Epidermal melanocyte (primary cell): ENCODE results near the gene ADCY1.

Experiments
- DNase-seq: peaks from one replicate; pipeline ENCODE4 v3.0.0; 2011; ENCODE audit warnings: low spot score; ENCODE audit not compliant: insufficient read length

Gene ADCY1

DNA sequence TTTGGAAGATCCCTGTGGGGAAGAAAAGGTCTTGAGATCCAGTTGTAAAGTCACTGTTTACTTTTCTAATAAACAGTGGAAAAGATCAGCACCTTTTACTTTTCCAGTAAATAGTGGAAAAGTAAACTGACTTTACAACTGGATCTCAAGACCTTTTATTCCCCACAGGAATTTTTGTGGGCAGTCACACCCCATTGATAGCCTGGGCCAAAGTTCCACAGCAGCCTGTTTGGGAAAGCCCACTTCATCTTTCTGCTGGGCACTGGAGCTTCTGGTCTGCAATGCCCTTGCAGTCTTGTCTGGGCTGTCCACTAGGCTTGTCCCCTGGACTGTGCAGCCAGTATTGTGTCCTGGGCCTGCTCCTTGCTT, 50.2 kb downstream of the ADCY1 start:
- no peak for DNase-seq

DNA sequence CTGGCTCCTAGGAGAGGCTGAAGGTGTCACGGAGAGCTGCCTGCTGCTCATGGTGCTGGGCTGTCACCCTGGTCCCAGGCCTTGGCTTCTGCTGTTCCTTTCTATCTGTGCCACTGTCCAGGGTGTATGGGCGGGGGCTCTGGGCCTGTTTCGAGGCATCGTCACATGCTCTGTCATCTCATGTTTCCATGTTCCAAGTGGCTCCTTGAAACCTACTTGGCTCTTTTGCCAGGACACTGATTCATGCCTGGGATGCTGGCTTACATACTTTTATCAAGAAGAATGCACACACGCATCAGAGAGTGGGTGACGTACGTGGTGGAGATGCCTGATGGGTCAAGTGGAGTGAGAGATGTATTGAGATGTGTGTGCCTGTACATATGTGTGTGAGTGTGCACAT, 50.9 kb downstream of the ADCY1 start:
- no peak for DNase-seq

DNA sequence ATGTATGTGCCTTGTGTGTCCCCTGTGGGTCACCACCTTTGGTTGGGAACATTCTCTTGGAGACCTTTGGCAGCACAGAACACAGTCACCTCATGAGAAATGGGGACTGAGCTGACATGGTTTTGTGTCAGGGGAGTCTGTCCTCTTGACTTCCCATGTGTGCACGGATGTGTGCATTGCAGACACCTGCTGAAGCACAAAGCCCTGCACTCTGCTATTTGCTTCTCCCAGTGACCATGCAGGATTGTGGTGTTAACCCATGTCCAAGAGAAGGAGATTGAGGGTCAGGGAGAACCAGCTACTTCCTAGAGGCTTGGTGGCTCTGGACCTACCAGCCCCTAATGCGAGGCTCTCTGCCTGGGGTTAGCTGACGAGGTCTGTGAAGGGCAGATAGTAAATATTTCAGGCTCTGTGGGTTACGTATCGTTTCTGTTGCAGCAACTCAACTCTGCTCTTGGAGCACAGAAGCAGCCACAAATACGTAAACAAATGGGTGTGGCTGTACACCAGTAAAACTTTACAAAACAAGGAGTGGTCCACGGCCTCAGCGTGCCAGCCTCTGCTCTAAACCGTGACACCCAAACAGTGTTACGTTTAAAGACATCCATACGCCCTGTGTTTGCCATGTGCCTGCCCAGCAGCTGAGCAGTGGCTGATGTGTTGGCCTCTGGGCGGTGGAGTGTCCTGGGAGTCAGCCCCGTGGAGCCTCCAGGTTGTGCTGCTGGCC, 51.7 kb downstream of the ADCY1 start:
- no peak for DNase-seq

DNA sequence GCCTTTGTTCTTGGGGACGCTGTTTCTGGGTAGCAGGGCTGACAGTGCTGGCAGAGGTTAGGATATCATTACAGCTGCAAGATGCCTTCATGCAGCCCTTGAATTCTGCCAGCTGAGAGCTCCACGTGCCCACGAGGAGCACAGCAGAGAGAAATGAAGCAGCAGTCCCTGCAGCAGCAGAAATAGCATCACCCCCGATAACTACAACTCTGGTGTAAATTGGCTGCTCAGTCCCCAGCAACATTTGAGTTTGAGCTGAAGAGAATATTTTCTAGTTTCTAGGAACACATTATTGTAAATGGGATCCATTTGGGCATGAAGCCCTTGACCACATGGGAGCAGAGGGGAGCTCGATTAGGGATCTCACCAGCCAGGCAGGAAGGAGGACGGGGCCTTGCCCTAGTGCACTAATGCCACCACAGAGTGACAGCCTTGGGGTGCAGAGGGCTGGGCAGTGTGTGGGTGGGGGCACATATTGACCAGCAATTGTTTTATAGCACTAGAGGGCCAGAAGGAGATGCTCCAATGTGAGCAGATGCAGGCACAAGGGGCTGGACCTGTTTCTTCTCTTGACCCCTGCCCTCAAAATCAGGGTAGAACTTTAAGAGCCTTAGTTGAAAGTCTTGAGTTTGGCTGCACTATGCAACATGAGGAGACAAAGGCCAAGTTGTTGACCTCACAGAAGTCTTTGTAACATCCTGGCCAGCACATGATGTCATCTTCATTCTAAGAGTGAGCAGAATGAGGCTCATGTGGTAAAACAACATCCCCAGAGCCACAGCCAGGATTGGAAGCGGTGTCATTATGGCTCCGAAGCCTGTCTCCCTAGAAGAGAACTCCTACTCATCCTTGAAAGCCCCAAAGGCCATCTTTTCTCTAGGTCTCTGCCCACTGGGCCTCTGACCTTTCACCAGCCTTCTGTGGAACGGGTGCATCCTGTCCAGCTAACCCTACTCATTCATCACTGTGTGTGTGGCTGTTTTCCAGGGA, 52.6 kb downstream of the ADCY1 start:
- no peak for DNase-seq

DNA sequence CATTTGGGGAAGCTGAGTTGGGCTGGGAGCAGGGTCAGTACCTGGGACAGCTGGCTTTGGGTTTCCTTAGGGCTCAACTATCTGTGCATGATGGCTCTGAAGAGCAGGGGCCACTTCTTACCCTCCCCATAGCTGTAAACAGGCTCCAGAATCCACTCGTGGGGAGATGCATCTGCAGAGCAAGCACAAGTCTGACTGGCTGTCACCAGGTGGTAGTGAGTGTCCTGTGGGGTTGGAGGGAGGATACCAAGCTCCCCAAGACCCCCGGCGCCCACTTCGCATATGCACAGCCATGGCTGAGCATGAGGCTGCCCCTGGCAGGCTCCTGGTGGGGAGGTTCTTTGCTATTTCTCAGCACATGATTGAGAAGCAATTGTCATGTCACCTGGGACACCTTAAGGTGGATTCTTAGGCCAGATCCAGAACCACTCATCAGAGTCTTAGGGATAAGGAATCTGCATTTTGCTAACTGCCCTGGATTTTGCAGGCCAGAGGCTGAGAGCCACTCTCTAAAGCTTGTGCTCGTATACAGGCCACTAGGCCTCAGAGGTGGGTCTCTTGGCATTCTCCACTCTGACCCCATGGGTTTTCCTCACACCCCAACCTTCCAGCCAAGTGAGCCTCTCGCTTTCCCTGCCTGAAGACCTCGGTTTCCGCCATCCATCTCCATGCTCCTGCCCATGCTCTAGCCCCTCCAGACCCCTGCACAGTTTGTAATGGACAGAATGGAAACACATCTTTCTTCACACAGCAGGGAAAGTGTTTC, 53.7 kb downstream of the ADCY1 start:
- no peak for DNase-seq

DNA sequence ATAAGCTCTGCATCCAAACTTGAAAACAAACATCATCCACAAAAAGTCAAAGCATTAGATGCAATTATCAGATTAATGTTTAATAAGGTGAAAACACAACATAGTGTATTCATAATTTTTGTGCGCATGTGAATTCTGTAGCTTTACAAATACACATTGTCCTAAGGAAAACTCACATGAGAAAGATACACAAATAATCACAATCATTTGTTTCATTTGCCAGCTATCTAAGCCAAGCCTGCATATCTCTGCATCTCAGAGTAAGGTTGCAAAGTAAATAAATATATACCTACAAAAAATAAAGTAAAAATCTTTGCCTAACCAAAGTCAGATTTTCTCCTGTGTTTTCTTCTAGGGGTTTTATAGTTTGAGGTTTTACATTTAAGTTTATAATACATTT, 57.4 kb downstream of the ADCY1 start:
- no peak for DNase-seq

DNA sequence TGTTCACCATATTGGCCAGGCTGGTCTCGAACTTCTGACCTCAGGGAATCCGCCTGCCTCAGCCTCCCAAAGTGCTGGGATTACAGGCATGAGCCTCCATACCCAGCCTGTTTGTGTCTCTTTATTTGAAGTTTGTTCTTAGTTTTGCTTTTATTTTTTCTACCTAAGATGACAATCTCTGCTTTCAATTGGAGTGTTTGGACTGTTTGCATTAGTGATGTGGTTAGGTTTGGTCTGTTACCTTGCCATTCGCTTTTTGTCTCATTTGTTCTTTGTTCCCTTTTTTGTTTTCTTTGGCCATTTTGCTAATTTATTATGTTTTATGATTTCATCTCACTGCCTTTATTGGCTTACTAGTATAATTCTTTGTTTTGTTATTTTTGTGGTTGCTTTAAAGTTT, 62.6 kb downstream of the ADCY1 start:
- no peak for DNase-seq

DNA sequence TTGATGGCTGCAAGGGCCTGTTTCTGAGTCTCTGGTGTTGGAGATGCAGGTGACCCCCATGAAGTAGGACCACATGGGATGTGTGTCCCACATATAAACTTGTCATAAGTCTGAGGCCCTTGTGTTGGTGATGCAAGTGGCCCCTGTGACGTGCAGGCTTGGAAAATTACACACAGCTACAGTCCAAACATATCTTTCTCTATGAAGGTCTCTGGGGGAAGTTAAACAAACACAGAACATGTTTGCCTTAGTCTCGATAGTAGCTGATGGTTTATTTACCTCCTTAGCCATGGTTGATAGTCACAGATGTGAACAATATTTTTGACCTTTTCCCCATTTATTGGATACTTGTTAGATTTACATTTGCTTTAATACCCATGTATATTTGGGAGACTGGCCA, 64.7 kb downstream of the ADCY1 start:
- DNase-seq: no peak

DNA sequence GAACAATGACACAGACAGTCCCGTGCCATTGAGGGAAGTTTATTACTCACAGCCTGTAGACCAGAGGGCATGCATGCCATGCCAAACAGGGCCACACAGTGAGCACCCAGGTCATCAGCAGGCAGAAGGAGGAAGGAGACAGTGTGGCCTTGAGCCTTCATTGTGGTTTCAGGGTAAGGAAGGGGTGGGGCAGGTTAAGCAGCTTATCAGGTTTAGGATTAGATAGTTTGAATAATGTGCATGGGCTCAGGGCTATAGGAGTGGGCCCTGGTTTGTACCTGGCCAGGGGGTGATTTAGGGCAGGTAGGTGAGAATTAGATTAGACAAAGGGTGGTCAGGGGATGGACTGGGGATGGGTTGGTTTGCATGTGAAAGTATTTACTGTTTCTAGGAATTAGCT, 67.9 kb downstream of the ADCY1 start:
- DNase-seq: no peak

DNA sequence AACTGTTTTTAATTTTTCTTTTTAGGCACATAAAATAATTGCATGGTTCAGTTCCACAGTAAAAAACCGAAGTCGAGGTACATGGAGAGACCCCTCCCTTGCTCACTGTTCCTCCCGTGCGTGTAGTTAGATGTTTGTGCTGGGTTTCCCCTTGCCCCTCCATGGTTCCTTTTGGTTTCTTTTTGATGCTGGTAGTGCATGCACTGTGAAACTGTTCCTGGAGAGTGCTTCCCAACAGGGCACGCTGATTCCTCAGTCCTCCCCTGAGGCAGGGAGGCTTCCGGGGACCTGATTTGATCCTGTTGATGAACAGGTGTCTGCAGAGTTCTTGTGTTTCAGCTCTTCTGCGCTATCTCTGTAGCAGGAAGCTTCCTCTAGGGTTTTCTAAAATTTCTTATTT, 69.5 kb downstream of the ADCY1 start:
- DNase-seq: no peak

DNA sequence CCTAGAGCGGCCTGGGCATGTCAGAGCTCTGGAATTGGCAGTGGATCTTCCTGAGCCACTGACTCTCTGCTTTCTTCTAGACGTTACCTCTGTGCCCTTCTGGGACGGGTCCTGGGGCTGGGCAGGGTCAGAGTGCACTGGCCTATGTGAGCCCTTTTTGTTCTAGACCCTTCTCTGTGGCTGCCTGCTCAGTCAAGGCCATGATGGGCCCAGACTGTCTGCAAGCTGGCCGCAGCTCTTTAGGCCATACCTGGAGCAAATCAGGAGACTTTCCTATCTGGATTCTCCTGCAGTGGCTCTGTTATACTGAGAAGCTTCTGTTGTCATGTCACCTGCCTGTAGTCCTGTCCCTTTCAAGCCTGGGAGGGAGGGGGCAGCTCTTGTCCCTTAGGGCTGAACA, 70.1 kb downstream of the ADCY1 start:
- no peak for DNase-seq

DNA sequence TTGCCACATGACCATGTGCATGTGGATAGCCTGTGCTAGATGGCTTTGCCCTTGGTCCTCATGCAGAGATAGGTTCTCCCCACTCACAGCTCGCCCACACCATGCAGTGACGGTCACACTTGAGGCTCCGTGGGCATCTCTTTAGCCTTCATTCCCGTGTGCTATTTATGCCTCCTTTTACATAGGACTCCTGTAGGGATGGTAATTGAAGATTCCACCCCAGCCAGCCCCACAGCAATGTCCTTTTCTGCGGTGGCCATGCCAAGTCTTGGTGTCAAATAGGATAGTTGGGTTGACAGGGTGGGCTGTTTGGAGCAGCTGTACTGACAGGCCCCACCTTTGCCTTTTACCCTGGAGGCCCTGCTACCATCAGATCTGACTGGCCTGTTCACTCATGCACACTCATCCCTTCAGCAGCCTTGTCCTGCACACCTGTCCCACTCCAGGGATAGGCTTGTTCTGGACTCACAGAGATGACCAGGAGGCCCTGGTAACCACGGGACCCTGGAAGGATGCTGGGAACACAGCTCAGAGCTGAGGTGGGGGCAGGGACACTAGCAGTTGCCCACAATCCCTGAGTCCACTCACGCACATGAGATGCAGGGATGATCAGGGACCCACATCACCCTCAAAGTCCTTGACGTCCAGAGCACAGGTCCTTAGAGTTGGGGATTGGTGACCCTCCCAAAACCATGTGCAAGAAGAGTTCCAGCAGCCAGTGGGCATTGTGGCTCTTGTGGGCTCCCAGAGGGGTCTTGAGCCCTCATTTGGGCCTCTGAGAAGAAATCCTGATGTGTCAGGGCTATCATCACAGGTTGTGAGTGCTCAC, 71.2 kb downstream of the ADCY1 start:
- DNase-seq: no peak

DNA sequence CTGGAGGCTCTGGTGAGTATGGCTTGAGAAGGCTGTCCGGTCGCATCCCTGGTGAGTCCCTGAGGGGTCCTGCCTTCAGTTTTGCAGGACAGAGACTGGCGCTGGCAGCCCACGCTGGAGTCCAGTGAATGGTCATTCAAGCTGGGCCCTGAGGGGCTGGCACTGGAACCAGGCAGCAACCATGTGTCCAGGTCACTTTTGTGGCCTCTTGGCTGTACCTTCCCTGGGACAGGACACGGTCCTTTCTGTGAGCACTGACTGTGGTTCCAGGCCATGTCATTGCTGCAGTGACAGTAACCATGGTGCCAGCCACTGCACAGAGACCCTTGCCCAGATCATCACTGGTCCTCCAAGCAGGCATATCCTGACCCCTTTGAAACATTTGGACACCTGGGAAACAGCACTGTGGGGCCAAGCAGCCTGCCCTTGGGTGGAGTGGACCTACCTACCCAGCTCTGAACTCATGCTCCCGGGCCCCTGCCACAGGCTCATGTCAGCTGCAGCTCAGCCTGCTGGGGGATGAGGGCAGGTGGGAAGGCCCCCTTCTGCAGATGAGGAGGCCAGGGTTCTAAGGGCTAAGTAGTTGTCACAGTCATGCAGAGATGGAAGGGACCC, 72.1 kb downstream of the ADCY1 start:
- no peak for DNase-seq

DNA sequence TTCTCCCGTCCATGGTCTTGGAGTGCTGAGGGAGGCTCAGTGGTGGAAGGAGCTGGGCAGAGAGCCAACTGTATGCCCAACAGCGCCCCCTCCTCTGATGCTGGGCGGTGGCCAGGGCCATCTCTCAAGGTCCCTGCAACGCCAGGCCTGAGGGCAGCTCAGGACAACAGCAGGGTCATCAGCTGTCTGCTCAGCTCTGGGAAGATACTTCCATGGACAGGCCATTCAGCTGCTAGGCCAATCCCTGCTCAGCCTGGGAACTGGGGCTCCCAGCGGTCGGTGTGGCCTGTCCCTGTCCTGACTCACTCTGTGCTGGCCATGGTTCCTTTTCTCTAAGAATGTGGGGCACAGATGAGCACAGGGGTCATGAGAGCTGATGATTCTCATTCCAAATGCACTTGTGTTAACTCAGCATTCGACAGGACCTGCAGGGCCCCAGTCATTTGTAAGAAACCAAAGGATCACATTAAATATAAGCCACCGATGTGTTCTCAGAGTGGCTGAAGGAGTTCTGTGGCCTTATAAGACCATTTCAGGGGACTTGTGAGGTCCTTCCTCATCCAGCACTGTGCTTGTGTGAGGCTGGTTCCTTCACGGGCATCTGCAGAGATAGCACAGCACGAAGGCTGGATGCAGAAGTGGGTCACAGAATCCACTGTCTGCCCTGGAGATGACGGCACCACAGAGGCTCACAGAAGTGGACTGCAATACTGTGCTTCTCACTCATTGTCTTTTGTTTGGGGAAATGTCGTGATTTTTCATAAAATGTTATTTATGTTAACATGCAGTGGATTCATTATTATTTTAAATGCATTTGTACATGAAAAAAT, 73.0 kb downstream of the ADCY1 start:
- no peak for DNase-seq

DNA sequence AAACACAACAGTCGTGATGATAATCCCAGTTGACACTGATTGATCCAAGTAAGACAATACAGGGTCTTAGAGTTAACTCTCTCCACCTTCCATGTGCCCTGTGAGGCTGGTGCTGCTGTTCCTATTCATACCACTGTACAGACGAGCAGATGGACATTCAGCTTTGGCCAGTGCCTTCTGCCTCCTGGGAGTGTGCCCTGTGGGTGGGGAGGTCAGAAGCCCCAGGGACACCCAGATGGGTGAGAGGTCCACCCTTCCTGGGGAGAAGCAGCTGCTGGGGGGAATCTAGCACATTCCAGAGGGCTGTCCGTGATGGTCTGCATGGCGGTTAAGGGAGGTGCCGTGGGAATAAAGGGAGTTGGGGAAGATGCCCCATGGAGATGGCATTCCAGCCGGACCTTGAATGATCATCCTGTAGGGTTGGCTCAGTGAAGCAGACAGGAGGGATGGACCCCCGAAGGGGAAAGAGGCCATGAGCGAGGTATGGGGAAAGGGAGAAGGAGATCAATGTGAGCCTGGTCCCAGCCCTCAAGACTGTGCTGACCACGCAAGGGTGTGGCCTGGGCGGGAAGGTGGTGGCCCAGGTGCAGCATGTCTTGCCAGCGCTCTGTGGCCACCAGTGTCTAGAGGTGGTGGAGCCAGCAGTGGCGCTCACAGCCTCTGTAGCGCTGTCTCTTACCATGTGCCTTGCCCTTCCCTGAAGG, 74.0 kb downstream of the ADCY1 start:
- DNase-seq: no peak

DNA sequence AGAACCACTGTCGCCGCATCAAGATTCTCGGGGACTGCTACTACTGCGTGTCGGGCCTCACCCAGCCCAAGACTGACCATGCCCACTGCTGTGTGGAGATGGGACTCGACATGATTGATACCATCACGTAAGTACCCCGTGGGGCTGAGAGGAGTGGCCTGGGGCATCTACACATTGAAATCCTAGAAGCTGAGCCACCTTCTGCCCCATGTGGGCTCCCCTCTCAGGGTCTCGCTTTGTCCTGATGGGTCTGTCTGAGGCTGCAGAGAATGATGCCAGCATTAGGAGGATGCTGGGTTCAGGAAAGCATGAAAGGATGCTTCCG, 74.5 kb downstream of the ADCY1 start:
- no peak for DNase-seq

DNA sequence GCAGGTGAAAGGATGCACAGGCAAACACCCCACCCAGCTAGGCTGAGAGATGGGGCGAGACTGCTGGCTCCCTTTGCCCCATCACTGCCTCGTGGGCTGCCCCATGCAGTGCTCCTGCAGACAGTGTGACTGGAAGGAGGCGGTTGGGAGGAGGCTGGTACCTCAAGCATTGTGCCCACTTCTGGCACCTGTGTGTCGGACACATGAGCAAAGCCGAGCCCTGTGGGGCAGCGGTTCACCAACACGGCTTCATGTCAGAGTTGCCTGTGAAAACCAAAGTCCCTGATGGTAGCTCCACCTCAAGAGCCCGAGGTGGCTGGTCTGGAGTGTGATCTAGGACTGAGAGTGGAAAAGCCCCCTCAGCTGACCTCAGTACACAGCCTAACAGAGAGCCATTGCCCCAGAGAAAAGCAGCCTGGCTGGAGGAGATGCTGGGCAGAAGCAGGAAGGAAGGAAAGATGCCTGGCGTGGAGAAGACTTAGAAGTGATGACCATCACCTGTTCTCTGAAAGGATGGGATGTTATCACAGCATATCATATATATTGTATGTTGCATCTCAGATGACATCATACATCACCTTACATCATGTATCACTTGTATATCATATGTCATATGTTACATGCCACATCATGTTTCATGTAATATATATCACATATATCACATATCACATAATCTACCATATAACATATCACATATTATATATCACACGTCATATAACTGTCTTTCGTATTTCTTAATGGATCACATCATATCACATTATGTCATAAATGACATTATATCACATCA, 75.6 kb downstream of the ADCY1 start:
- DNase-seq: no peak
